H9 (cell line): ENCODE data around the gene CERS3. TPM values are rescaled to one million over a fixed set of nuclear protein-coding genes. Genes with fewer than 3 reads are reported as not detected.

Experiments used
- DNase-seq: peaks from one replicate; pipeline ENCODE4 v3.0.0-alpha.2; 2017
- H2AFZ ChIP-seq: one replicate; pipeline ENCODE4 v1.6.1; 2013; ENCODE audit warnings: mild to moderate bottlenecking, low read length, control low read depth, moderate library complexity
- H2AK5ac ChIP-seq: 2 replicates; pipeline ENCODE4 v1.6.1; 2013; ENCODE audit warnings: low read length, control low read depth, mixed read lengths; ENCODE audit not compliant: insufficient read length
- H2BK120ac ChIP-seq: one replicate; pipeline ENCODE4 v1.6.1; 2013; ENCODE audit warnings: low read depth, mild to moderate bottlenecking, low read length, control low read depth, inconsistent platforms; ENCODE audit not compliant: poor library complexity, severe bottlenecking
- H2BK12ac ChIP-seq: 2 replicates; pipeline ENCODE4 v1.6.1; 2013; ENCODE audit warnings: low read length, control low read depth, mixed read lengths, low read depth; ENCODE audit not compliant: insufficient read length
- H2BK15ac ChIP-seq: 2 replicates; pipeline ENCODE4 v1.6.1; 2013; ENCODE audit warnings: low read depth, low read length, control low read depth
- H2BK20ac ChIP-seq: one replicate; pipeline ENCODE4 v1.6.1; 2013; ENCODE audit warnings: low read depth, mild to moderate bottlenecking, low read length, control low read depth, inconsistent platforms; ENCODE audit not compliant: poor library complexity, severe bottlenecking
- H2BK5ac ChIP-seq: 2 replicates; pipeline ENCODE4 v1.6.1; 2013; ENCODE audit warnings: low read length, control low read depth, mixed read lengths; ENCODE audit not compliant: insufficient read length
- H3K14ac ChIP-seq: 2 replicates; pipeline ENCODE4 v1.6.1; 2013; ENCODE audit warnings: low read length, control low read depth; ENCODE audit not compliant: insufficient read depth
- H3K18ac ChIP-seq: 2 replicates; pipeline ENCODE4 v1.6.1; 2013; ENCODE audit warnings: low read depth, mild to moderate bottlenecking, mixed read lengths, low read length, control low read depth; ENCODE audit not compliant: insufficient read length
- H3K23ac ChIP-seq: 2 replicates; pipeline ENCODE4 v1.6.1; 2013; ENCODE audit warnings: low read length, control low read depth, mixed read lengths, low read depth; ENCODE audit not compliant: insufficient read length
- H3K23me2 ChIP-seq: 2 replicates; pipeline ENCODE4 v1.6.1; 2013; ENCODE audit warnings: low read depth, mild to moderate bottlenecking, mixed read lengths, low read length, control low read depth; ENCODE audit not compliant: insufficient read length, poor library complexity, severe bottlenecking
- H3K27ac ChIP-seq: 2 replicates; pipeline ENCODE4 v1.5.1; 2013; ENCODE audit warnings: low read length, control low read depth, mixed read lengths, low read depth; ENCODE audit not compliant: insufficient read length
- H3K27me3 ChIP-seq: 2 replicates; pipeline ENCODE4 v1.6.1; 2013; ENCODE audit warnings: low read length, control low read depth, inconsistent platforms; ENCODE audit not compliant: insufficient read depth
- H3K4ac ChIP-seq: 2 replicates; pipeline ENCODE4 v1.6.1; 2013; ENCODE audit warnings: low read depth, mild to moderate bottlenecking, control low read depth, inconsistent platforms, low read length, moderate library complexity
- H3K4me1 ChIP-seq: 2 replicates; pipeline ENCODE4 v1.6.1; 2013; ENCODE audit warnings: low read length, control low read depth, inconsistent platforms; ENCODE audit not compliant: insufficient read depth
- H3K4me2 ChIP-seq: 2 replicates; pipeline ENCODE4 v1.6.1; 2013; ENCODE audit warnings: low read length, control low read depth, mixed read lengths; ENCODE audit not compliant: insufficient read length, insufficient read depth
- H3K56ac ChIP-seq: 2 replicates; pipeline ENCODE4 v1.6.1; 2013; ENCODE audit warnings: low read depth, mild to moderate bottlenecking, mixed read lengths, low read length, control low read depth; ENCODE audit not compliant: insufficient read length
- H3K79me1 ChIP-seq: 2 replicates; pipeline ENCODE4 v1.6.1; 2013; ENCODE audit warnings: low read depth, mild to moderate bottlenecking, moderate library complexity, low read length, control low read depth, inconsistent platforms; ENCODE audit not compliant: insufficient read depth, poor library complexity, severe bottlenecking
- H3K79me2 ChIP-seq: 2 replicates; pipeline ENCODE4 v1.6.1; 2013; ENCODE audit warnings: low read length, control low read depth, inconsistent platforms; ENCODE audit not compliant: insufficient read depth
- H3K9ac ChIP-seq: 2 replicates; pipeline ENCODE4 v1.6.1; 2013; ENCODE audit warnings: low read length, control low read depth, mixed read lengths; ENCODE audit not compliant: insufficient read length; ENCODE audit errors: extremely low read depth
- H3K9me3 ChIP-seq: one replicate; pipeline ENCODE4 v1.6.1; 2013; ENCODE audit warnings: low read depth, low read length, inconsistent platforms; ENCODE audit not compliant: control insufficient read depth
- H3T11ph ChIP-seq: one replicate; pipeline ENCODE4 v1.6.1; 2013; ENCODE audit warnings: mild to moderate bottlenecking, low read length, control low read depth, inconsistent platforms
- H4K20me1 ChIP-seq: one replicate; pipeline ENCODE4 v1.6.1; 2013; ENCODE audit not compliant: control insufficient read depth, insufficient read length, insufficient read depth
- H4K5ac ChIP-seq: 2 replicates; pipeline ENCODE4 v1.6.1; 2013; ENCODE audit warnings: low read depth, mild to moderate bottlenecking, mixed read lengths, low read length, control low read depth; ENCODE audit not compliant: insufficient read length
- H4K8ac ChIP-seq: replicated peaks from 2 replicates; pipeline ENCODE4 v1.6.1; 2013; ENCODE audit warnings: low read length, control low read depth, mixed read lengths, low read depth; ENCODE audit not compliant: insufficient read length
- H4K91ac ChIP-seq: 2 replicates; pipeline ENCODE4 v1.6.1; 2013; ENCODE audit warnings: low read depth, mild to moderate bottlenecking, moderate library complexity, mixed read lengths, low read length, control low read depth; ENCODE audit not compliant: insufficient read length
- H3K27ac Mint-ChIP-seq, 3 experiments: 2 replicates in 2 of 3; 3 replicates in 1 of 3; pipeline ENCODE4 v1.8.0; 2020 to 2021; ENCODE audit warnings: mixed read lengths in 3 of 3, mild to moderate bottlenecking in 1 of 3, moderate library complexity in 1 of 3
- H3K27me3 Mint-ChIP-seq: 2 replicates; pipeline ENCODE4 v1.8.0; 2021; ENCODE audit warnings: low read depth, mild to moderate bottlenecking, moderate library complexity, mixed read lengths
- H3K36me3 Mint-ChIP-seq, 3 experiments: 2 replicates in 2 of 3; 3 replicates in 1 of 3; pipeline ENCODE4 v1.8.0; 2020 to 2021; ENCODE audit warnings: low read depth in 3 of 3, mixed read lengths in 3 of 3; ENCODE audit not compliant: insufficient read depth in 1 of 3
- H3K4me1 Mint-ChIP-seq, 2 experiments: 2 replicates each; pipeline ENCODE4 v1.8.0; 2020; ENCODE audit warnings: mixed read lengths in 2 of 2
- H3K4me3 Mint-ChIP-seq, 2 experiments: 2 replicates in 1 of 2; 3 replicates in 1 of 2; pipeline ENCODE4 v1.8.0; 2020 to 2021; ENCODE audit warnings: mild to moderate bottlenecking in 2 of 2, mixed read lengths in 2 of 2, moderate library complexity in 1 of 2
- H3K9me3 Mint-ChIP-seq, 2 experiments: 2 replicates in 1 of 2; 3 replicates in 1 of 2; pipeline ENCODE4 v1.8.0; 2020; ENCODE audit warnings: mild to moderate bottlenecking in 2 of 2, mixed read lengths in 2 of 2, moderate library complexity in 1 of 2
- WGBS: extraction: QIAGEN DNeasy Blood & Tissue Kit; methylation state at CpG from one replicate; pipeline ENCODE4 v1.1.7; 2013; ENCODE audit warnings: missing lambda C conversion rate, low lambda C conversion rate, mixed read lengths; ENCODE audit not compliant: insufficient read length; ENCODE audit errors: extremely low coverage; 5-methylcytosine and 5-hydroxymethylcytosine counted together
- total RNA-seq: library from RNA; stranded (reverse); gene quantifications from 2 replicates; pipeline ENCODE4 v1.2.1, GENCODE V29; 2021
- TF ChIP-seq, protein P1 (sequence below): fragments of 200-600 bp; sonication (generic); conservative IDR thresholded peaks from 3 replicates; pipeline ENCODE4 v1.8.0; 2021; ENCODE audit warnings: antibody characterized with exemption, mild to moderate bottlenecking

CERS3 gene
- total RNA-seq, 1 experiment from 2014 or later, result 1.4 TPM

DNA sequence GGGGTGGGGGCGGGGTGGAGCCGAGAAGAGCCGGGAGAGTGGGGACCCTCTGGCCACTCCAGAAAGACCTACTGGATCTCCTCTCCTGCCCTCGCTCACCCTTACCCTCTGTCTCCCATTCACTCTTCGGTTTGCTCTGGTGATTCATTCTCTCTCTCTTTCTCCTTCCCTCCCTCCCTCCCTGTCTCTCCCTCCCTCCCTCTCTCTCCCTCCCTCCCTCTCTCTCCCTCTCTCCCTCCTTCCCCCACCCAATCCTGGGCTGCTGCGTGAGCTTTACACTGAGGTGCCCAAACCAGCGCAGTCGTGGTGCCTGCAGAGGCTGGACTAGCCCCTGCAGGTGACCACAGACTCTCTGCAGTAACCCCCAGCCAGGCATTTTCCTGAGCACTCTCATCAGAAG lies 154.8 kb downstream of the CERS3 start:
- no peak overlapping the region for H4K91ac ChIP-seq
- no peak overlapping the region for H2BK20ac ChIP-seq
- H3K4me1 Mint-ChIP-seq, result peaks cover 5 to 7% of the 10 kb centered on the region in 2 experiments; a peak in 3 of 4 replicates
- H3K4me1 ChIP-seq, result no peaks in the 10 kb centered on the region
- DNase-seq, result peak; percentile 58
- peaks cover 15 to 32% of the 10 kb centered on the region in 2 experiments for H3K9me3 Mint-ChIP-seq
- H3K23ac ChIP-seq, result no peak overlapping the region
- H3K79me1 ChIP-seq, result no peaks in the 10 kb centered on the region
- no peak overlapping the region for H3K4ac ChIP-seq
- no peak overlapping the region for H3K18ac ChIP-seq
- no peak overlapping the region for H2AFZ ChIP-seq
- peaks cover 3% of the 10 kb centered on the region for H3K23me2 ChIP-seq
- no peak overlapping the region for H4K5ac ChIP-seq
- no peak overlapping the region for H2AK5ac ChIP-seq
- H2BK15ac ChIP-seq, result no peak overlapping the region
- peaks cover 45% of the 10 kb centered on the region for H3K27me3 Mint-ChIP-seq
- H3K36me3 Mint-ChIP-seq, result peaks cover 0 to 13% (median 13%) of the 10 kb centered on the region in 3 experiments; a peak in 4 of 7 replicates
- H2BK5ac ChIP-seq, result no peak overlapping the region
- no CpG with 5 or more reads among the region's 8 CpGs for WGBS
- H4K20me1 ChIP-seq, result no peaks in the 10 kb centered on the region
- no peak overlapping the region for H3K9ac ChIP-seq
- no peak overlapping the region for H3K56ac ChIP-seq
- H4K8ac ChIP-seq, result no peak overlapping the region
- TF ChIP-seq, protein P1, sequence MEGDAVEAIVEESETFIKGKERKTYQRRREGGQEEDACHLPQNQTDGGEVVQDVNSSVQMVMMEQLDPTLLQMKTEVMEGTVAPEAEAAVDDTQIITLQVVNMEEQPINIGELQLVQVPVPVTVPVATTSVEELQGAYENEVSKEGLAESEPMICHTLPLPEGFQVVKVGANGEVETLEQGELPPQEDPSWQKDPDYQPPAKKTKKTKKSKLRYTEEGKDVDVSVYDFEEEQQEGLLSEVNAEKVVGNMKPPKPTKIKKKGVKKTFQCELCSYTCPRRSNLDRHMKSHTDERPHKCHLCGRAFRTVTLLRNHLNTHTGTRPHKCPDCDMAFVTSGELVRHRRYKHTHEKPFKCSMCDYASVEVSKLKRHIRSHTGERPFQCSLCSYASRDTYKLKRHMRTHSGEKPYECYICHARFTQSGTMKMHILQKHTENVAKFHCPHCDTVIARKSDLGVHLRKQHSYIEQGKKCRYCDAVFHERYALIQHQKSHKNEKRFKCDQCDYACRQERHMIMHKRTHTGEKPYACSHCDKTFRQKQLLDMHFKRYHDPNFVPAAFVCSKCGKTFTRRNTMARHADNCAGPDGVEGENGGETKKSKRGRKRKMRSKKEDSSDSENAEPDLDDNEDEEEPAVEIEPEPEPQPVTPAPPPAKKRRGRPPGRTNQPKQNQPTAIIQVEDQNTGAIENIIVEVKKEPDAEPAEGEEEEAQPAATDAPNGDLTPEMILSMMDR, result no peak
- H3K14ac ChIP-seq, result no peak overlapping the region
- H3K4me2 ChIP-seq, result peak overlapping the region; percentile 60
- no peaks in the 10 kb centered on the region for H3K9me3 ChIP-seq
- peak overlapping the region; percentile 70 to 81 for H3K4me3 Mint-ChIP-seq
- H3T11ph ChIP-seq, result no peak overlapping the region
- no peaks in the 10 kb centered on the region for H3K79me2 ChIP-seq
- H2BK12ac ChIP-seq, result no peak overlapping the region
- no peak overlapping the region for H3K27ac ChIP-seq
- H3K27ac Mint-ChIP-seq, result no peak overlapping the region
- peaks cover 8% of the 10 kb centered on the region; the same call in 1 of the 2 replicates for H3K27me3 ChIP-seq
- no peak overlapping the region for H2BK120ac ChIP-seq
